ENCODE results near the gene PSAPL1. TPM values are rescaled to one million over a fixed set of nuclear protein-coding genes. Genes with fewer than 3 reads are reported as not detected.
A peak's percentile ranks its signal among the peaks of the same experiment; 100 is the strongest.

Gene PSAPL1
- total RNA-seq: not detected in 3 replicates
- long read RNA-seq: 0 reads

GRCh38 chr4:7434766-7435150, at the start of gene PSAPL1:
Gene PSAPL1 (minus strand): TSS chr4:7434930. CDS start chr4:7434879, 51 bp downstream.
- Mint-ChIP-seq H3K36me3 (ENCODE audit: low read depth) (peaks cover 5% of the 10 kb centered on the region), H3K4me3 (ENCODE audit: unreplicated experiment) (no peak within 1 kb of the TSS), H3K27me3 (ENCODE audit: low read depth) (peaks cover 22% of the 10 kb centered on the region), H3K27ac (ENCODE audit: unreplicated experiment) (no peak within 1 kb of the TSS), H3K9me3 (ENCODE audit: low read depth) (peaks cover 8% of the 10 kb centered on the region), H3K4me1 (ENCODE audit: low read depth) (peaks cover 11% of the 10 kb centered on the region)
- DNase-seq (ENCODE audit: low spot score): peak; percentile 84
- no peak for TF ChIP-seq CTCF (IDR thresholded peaks at IDR 0.05)

GRCh38 chr4:7481227-7481626, 46.5 kb upstream of the PSAPL1 start:
- no peaks in the 10 kb centered on the region for H3K9me3 Mint-ChIP-seq (ENCODE audit: low read depth)
- no peaks in the 10 kb centered on the region for H3K36me3 Mint-ChIP-seq (ENCODE audit: low read depth)
- H3K4me3 Mint-ChIP-seq (ENCODE audit: unreplicated experiment): no peak overlapping the region
- H3K27ac Mint-ChIP-seq (ENCODE audit: unreplicated experiment): no peak overlapping the region
- H3K4me1 Mint-ChIP-seq (ENCODE audit: low read depth): no peaks in the 10 kb centered on the region
- no peak for TF ChIP-seq CTCF (IDR thresholded peaks at IDR 0.05)
- DNase-seq (ENCODE audit: low spot score): no peak
- peaks cover 29% of the 10 kb centered on the region for H3K27me3 Mint-ChIP-seq (ENCODE audit: low read depth)

- no peak overlapping the region for H3K4me3 Mint-ChIP-seq (ENCODE audit: unreplicated experiment)
- H3K9me3 Mint-ChIP-seq (ENCODE audit: low read depth): no peaks in the 10 kb centered on the region
- TF ChIP-seq CTCF (IDR thresholded peaks at IDR 0.05): no peak
- H3K27me3 Mint-ChIP-seq (ENCODE audit: low read depth): peaks cover 27% of the 10 kb centered on the region
- no peak for DNase-seq (ENCODE audit: low spot score)
- H3K4me1 Mint-ChIP-seq (ENCODE audit: low read depth): no peaks in the 10 kb centered on the region
- H3K36me3 Mint-ChIP-seq (ENCODE audit: low read depth): no peaks in the 10 kb centered on the region
- H3K27ac Mint-ChIP-seq (ENCODE audit: unreplicated experiment): no peak overlapping the region
These were observed 45.7 kb upstream of the PSAPL1 start for GRCh38 chr4:7480423-7480822.

- Mint-ChIP-seq H3K27ac (ENCODE audit: unreplicated experiment) (no peak overlapping the region), H3K4me1 (ENCODE audit: low read depth) (no peaks in the 10 kb centered on the region), H3K36me3 (ENCODE audit: low read depth) (no peaks in the 10 kb centered on the region), H3K4me3 (ENCODE audit: unreplicated experiment) (no peak overlapping the region), H3K9me3 (ENCODE audit: low read depth) (no peaks in the 10 kb centered on the region), H3K27me3 (ENCODE audit: low read depth) (peaks cover 21% of the 10 kb centered on the region)
- no peak for DNase-seq (ENCODE audit: low spot score)
- no peak for TF ChIP-seq CTCF (IDR thresholded peaks at IDR 0.05)
These were observed 43.9 kb upstream of the PSAPL1 start for GRCh38 chr4:7478665-7479064.

- Mint-ChIP-seq H3K4me1 (ENCODE audit: low read depth) (no peaks in the 10 kb centered on the region), H3K9me3 (ENCODE audit: low read depth) (no peaks in the 10 kb centered on the region), H3K27me3 (ENCODE audit: low read depth) (peaks cover 28% of the 10 kb centered on the region), H3K36me3 (ENCODE audit: low read depth) (no peaks in the 10 kb centered on the region), H3K4me3 (ENCODE audit: unreplicated experiment) (no peak overlapping the region), H3K27ac (ENCODE audit: unreplicated experiment) (no peak overlapping the region)
- no peak for DNase-seq (ENCODE audit: low spot score)
- TF ChIP-seq CTCF (IDR thresholded peaks at IDR 0.05): no peak
These were observed 43.0 kb upstream of the PSAPL1 start for GRCh38 chr4:7477695-7478094.
